Stomach (tissue), 4 donors: ENCODE measurements around the gene TAS2R41.

Source experiments
- POLR2AphosphoS5 ChIP-seq, 3 donors: sonication (generic); formaldehyde crosslinking; IDR thresholded peaks; one replicate each; pipeline ENCODE4 v1.6.1; 2016; ENCODE audit warnings: antibody characterized with exemption in 3 of 3
- TF ChIP-seq, protein P1 (sequence below), 7 experiments: fragments of 450-650 bp in 4 of 7; fragments of 200-600 bp in 3 of 7; sonication (generic) in 3 of 7; IDR thresholded peaks; one replicate each; pipeline ENCODE4 v1.5.1; 2016 to 2019; ENCODE audit warnings: antibody characterized with exemption in 7 of 7, control low read depth in 2 of 7, mild to moderate bottlenecking in 1 of 7

DNA sequence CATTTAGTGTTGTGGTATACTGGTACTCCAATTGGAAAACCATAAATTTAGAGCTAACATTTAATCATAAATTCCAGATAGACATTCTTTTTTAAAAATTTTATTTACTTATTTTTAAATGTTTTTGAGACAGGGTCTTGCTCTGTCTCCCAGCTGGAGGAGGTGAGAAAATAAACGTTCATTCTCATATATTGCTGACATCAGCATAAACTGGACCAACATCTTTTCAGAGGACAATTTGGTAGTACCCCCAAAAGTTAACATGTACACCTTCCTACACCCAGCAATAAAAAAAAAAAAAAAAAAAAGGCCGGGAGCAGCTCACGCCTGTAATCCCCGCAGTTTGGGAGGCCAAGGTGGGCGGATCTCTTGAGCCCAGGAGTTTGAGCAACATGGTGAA lies 29.2 kb upstream of the TAS2R41 start:
- no peak for TF ChIP-seq POLR2AphosphoS5 (IDR thresholded peaks at IDR 0.05)
- TF ChIP-seq, protein P1, sequence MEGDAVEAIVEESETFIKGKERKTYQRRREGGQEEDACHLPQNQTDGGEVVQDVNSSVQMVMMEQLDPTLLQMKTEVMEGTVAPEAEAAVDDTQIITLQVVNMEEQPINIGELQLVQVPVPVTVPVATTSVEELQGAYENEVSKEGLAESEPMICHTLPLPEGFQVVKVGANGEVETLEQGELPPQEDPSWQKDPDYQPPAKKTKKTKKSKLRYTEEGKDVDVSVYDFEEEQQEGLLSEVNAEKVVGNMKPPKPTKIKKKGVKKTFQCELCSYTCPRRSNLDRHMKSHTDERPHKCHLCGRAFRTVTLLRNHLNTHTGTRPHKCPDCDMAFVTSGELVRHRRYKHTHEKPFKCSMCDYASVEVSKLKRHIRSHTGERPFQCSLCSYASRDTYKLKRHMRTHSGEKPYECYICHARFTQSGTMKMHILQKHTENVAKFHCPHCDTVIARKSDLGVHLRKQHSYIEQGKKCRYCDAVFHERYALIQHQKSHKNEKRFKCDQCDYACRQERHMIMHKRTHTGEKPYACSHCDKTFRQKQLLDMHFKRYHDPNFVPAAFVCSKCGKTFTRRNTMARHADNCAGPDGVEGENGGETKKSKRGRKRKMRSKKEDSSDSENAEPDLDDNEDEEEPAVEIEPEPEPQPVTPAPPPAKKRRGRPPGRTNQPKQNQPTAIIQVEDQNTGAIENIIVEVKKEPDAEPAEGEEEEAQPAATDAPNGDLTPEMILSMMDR (IDR thresholded peaks at IDR 0.05), result no peak
